AG20443 (cell line): Measurements from ENCODE around the gene ERFL.

Experiments
- DNase-seq: peaks from one replicate; pipeline ENCODE4 v3.0.0; 2012; ENCODE audit warnings: low spot score, mixed read lengths

The ERFL gene

DNA sequence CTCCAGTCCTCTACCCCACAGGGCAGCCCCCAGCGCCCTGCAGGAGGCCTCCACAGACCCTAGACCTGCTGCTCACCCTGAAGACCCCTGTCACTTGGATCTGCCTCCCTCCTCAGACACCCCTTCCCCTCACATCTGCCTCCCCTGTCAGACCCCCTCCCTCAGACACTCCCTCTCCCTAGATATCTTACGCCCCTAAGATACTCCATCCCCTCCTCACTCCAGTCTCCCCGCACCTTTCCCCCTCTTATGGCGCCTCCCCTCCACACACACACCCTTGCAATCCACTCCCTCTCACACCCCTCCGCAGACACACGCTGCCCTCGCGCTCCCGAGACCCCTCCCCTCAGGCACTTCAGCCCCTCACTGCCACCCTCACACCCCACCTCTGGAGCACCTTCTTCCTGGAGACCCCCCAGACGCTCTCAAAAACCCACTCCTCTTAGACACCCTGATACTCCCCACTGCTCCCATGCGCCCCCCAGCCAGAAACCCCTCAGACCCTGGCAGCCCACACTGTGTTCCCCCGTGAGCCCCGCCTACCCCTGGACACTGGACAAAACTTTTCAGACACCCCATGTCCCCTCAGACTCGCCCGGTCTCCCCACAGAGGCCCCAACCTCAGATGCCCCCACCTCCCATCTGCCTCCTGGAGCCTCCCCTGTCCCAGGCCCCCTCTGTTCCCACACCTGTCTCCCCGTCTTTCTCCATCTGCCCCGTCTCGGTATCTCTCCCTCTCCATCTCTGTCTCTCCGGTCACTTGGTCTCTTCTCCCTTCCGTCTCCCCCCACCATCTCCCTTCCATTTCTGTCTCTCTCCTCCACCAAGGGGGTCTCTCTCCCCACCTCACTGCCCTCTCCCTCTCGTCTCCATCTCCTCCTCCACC lies 14.5 kb downstream of the ERFL start:
- DNase-seq = no peak

DNA sequence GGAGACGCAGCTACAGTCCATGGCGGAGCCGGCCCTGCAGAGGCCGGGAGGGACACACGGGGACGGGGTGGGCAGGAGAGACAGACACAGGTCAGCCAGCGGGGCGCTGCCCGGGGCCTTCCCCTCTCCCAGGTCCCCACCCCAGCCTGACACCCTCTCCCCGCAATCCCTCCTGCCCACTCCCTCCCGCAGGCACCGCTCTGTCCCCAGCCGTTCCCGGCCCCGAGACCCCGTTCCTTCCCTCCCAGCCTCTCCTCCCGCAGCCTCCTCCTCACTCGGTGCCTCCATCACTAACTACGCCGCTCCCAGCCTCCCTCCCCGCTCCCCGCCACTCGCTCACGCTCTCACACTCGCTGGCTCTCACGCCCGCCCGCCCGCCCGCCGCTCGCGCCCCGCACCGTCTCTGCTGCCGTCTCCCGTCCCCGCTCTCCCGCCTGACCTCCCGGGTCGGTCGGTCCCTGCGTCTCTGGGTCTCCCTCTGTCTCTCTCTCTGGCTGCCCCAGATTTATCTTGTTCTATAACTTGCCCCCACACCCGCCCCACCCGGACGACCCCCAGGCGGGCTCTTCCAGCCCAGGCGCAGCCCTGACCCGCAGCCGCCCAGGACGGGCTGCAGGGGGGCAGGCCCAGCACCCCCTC lies 15.2 kb downstream of the ERFL start:
- no peak for DNase-seq

GRCh38 chr19:41911889-41912731 lies 16.1 kb downstream of the ERFL start:
- DNase-seq = no peak

DNA sequence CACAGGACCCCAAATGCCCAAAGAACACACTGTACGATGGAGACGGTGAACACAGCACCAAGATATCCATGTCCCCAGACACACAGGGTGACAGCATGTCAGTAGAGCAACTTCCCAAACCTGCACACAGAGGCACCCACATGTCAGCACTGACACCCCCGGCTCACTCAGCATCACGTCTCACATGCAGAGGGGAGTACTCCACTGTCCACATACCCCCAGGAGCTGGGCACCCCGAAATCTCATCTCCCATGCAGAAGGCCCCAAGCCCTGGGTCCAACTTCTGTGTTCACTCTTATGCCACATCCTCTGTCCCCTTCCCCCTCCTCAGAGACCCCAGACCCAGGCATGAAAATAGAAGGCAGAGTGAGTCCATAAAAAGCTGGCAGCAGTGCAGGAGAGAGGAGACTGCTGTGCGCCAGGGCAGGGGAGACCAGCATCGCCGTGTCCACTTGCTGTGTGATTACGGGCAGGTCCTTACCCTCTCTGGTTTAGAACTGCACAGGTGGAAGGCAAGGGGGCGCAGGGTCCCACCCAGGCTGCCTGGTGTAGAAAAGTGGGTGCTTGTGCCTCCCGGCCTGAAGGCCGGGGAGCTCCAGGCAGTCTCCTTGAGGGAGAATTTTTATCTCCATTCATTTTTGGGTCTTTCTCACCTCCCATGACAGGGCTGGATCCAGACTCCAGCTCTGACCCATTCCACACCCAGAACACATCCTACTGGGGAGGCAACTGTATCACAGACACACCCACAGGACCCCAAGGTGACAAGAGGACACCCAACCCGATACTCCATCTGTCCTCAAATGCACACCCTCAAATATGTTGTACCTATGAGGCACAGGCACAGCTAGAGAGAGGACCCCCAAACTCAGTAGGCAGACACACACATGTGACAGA lies 17.0 kb downstream of the ERFL start:
- no peak for DNase-seq

DNA sequence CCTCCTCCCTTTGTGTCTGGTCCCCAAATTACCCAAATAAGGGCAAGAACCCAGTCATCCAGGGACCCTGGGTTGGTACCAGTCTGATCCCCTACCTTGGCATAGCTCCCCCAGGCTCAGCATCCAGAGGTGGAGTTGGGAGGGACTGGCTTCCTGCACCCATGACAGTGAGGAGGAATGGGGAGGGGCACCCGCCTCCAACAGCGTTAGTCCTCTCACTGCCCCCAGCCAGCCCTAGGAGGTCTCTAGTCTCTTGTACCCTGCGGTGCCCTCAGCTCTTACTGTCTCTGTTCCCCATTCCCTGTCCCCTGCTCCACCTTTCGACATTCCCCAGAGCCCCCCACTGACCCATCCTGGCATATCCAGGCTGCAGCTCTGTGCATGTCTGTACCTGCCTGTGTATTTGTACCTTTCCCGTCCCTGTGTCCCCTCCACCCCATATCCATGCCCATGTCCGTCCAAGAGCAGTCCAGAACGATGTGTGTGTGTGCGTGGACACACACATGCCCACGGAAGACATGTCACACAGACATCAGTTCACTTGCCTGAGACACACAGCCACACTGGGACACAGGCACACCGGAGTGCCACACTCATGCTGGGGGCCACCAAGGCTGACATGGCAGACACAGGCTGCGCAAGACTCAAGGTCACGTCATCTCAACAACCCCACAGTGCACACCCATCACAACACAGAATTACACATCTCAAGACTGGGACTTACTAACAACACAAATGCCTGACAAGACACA lies 17.8 kb downstream of the ERFL start:
- DNase-seq = no peak

GRCh38 chr19:41909706-41910105 lies 18.5 kb downstream of the ERFL start:
- no peak for DNase-seq

DNA sequence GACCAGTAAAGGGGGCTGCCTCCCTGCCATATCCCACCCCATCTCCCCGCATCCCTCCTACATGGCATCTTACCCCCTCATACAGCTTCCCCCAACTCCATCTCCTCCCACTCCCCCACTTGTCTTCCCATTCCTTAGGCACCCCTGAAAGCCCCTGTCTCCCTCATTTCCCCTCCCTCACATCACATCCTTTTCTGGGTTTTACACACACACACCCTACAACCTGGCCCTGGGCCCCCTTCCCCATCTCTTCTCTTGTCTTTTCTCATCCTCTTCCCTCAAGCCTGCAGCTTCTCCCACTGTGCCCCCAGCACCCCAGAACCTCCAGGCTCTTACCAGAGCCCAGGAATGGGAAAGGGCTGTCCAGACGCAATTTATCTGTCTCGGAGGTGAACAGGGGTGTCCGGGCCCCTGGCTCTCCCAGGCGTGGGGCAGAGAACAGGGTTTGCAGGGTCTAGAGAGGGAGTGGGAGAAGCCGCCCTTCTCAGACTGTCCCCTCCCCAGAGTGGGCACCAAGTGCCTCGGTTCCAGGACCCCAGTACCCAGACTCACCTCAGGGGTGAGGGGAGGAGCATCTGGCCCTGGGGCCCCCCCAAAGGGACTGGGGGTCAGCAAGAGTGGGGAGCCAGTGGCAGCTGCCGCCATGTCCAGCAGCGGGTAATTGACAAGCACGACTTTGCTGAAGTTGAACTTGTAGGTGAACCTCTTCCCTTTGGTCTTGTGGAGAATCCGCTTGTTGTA lies 19.4 kb downstream of the ERFL start:
- DNase-seq = no peak

- no peak for DNase-seq
Measured at GRCh38 chr19:41907994-41908615, 20.1 kb downstream of the ERFL start.

DNA sequence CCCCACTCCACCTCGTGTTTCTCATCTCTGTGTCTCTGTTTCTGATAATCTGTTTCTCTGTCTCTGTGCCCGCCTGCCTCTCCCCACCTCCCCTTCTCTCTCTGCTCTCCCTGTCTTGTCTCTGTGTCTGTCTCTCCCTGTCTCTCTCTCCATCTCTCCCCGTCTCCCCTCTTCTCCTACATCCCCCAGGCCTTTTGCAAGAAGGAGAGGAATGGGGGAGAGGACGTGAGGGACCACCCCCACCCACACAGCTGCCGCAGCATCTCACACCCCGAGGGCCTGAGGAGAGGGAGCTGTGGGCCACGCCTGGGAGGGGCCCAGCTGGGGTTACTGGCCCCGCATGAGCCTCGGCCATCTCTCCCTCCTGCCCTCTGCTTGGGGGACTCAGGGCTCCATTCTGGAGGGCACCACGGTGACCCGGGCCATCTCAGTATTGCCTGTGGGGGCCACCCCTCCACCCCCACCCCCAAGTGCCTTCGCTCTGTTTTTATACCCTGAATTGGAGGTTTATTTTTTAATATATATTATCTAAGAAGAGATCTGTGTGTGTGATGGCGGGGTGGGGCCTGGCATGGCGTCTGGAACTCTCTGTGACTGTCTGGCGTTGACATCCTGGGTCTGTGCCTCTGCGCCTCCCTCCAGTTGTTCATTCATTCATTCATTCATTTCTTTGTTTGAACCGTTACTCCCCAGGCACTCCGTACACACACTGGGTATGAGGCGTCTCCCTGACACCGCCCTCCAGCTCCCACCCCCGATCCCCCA lies 21.2 kb downstream of the ERFL start:
- DNase-seq = no peak

GRCh38 chr19:41906271-41906670 lies 22.0 kb downstream of the ERFL start:
- DNase-seq = no peak

- DNase-seq = no peak
Measured at GRCh38 chr19:41905273-41906002, 22.8 kb downstream of the ERFL start.

- no peak for DNase-seq
Measured at GRCh38 chr19:41904118-41904870, 24.0 kb downstream of the ERFL start.

DNA sequence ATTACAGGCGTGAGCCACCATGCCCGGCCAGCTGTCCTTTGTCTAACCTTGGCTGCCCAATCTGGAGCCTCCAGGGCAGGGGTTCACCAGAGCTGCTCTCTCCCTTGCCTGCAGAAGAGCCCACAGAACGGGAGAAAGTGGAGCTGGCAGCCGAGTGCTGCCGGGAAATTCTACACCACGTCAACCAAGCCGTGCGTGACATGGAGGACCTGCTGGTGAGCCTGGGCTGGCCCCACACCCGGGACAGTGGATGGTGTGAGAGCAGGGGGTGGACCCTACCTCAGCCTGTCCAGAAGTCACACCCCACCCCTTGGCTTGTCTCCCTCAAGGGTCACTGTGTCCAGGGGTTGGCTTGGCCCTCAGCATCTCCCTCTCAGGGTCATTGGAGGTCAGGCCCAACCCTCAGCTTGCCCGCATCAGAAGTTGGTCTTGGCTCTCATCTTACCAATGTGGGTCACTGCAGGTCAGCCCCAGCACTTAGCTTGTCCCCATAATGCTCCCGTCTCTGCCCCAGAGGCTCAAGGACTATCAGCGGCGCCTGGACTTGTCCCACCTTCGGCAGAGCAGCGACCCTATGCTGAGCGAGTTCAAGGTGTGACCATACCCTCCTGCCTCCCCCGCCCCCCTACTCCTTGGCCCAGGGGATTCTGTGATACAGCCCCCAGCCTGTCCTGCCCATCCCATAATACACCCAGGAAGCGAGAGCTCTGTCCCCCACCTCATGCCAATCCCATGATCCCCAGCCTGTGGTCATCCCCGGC lies 24.9 kb downstream of the ERFL start:
- DNase-seq = no peak

DNA sequence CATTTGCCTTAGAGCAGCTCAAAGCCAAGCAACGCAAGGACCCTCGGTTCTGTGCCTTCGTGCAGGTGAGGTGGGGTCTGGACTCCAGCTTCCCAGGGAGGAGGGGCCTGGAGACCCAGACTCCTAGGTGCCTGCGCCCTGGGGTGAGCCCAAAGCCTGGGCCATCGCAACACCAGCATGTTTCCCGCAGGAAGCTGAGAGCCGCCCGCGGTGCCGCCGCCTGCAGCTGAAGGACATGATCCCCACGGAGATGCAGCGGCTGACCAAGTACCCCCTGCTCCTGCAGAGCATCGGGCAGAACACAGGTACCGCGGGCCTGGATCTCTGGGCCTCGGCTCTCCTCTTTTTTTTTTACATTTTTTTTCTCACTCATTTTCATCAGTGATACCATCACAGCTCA lies 25.7 kb downstream of the ERFL start:
- no peak for DNase-seq

DNA sequence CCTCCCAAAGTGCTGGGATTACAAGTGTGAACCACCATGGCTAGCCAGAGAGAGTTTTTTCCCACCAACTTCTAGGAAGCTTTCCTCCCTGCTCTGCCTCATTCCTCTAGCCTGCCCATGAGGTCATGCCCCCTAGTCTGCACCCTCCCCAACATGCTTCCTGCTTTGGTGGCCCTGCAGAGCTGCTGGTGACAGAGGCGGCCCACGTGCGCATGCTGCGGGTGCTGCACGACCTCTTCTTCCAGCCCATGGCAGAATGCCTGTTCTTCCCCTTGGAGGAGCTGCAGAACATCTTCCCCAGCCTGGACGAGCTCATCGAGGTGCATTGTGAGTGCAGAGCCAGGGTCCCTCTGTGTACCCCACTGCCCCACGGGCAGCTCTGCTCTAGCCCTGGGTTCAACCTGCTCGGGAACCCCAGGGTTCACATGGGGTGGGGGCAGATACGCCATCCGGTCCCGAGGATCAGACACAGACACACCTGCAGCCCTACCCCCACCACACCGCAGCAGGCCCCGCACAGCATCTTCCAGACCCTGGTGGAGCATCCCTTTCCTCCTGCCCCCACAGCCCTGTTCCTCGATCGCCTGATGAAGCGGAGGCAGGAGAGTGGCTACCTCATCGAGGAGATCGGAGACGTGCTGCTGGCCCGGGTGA lies 26.4 kb downstream of the ERFL start:
- DNase-seq = no peak

DNA sequence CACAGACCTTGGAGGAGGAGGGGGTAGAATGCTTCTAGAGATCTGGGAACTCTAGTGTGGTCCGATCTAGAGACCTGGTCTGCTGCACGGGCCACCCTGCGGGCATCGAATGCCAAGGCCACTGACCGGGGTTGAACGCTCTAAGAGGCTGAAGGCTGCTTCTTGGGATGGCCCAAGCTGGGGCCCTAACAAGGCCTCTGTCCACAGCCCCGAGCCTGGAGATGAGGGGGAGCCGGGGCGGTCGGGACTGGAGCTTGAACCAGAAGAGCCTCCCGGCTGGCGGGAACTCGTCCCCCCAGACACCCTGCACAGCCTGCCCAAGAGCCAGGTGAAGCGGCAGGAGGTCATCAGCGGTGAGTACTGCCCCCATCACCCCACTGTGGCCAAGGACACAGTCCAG lies 30.0 kb downstream of the ERFL start:
- no peak for DNase-seq
